Gastroesophageal sphincter (tissue), 3 donors: ENCODE measurements around the gene OR1L6.

Source experiments
- EP300 ChIP-seq: sonication (generic); formaldehyde crosslinking; IDR thresholded peaks from one replicate; pipeline ENCODE4 v1.6.1; 2017; ENCODE audit warnings: antibody characterized with exemption, mild to moderate bottlenecking
- POLR2A ChIP-seq, 2 donors: fragments of 450-650 bp; IDR thresholded peaks; one replicate each; pipeline ENCODE4 v1.6.1; 2017; ENCODE audit warnings: antibody characterized with exemption in 2 of 2, mild to moderate bottlenecking in 2 of 2, moderate library complexity in 1 of 2
- POLR2AphosphoS5 ChIP-seq: sonication (generic); formaldehyde crosslinking; IDR thresholded peaks from one replicate; pipeline ENCODE4 v1.6.1; 2017; ENCODE audit warnings: antibody characterized with exemption
- TF ChIP-seq, protein P1 (sequence below), 4 experiments: fragments of 200-600 bp in 2 of 4; fragments of 450-650 bp in 2 of 4; sonication (generic) in 1 of 4; IDR thresholded peaks; one replicate each; pipeline ENCODE4 v1.5.1; 2017 to 2019; ENCODE audit warnings: antibody characterized with exemption in 4 of 4, mild to moderate bottlenecking in 2 of 4, moderate library complexity in 2 of 4

DNA sequence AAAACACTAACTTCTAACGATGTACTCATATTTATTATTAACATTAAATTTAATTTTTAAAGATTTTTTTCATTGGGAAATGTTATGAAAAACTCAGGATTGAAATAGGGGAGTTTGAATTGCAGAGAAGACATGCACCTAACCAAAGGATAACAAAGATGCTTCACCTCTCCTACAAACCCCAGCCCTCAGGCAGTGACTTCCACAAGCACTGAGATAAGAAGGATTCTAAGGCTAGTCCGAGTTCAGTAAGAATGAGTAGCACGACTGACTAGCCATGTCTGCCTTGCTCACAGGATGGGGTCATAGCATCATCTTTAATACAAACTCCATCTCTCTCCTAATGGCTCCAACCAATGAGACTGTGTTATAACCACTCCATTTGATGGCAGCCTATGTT, 39.6 kb downstream of the OR1L6 start:
- TF ChIP-seq EP300: no peak
- TF ChIP-seq POLR2A (IDR thresholded peaks at IDR 0.05): no peak
- TF ChIP-seq, protein P1, sequence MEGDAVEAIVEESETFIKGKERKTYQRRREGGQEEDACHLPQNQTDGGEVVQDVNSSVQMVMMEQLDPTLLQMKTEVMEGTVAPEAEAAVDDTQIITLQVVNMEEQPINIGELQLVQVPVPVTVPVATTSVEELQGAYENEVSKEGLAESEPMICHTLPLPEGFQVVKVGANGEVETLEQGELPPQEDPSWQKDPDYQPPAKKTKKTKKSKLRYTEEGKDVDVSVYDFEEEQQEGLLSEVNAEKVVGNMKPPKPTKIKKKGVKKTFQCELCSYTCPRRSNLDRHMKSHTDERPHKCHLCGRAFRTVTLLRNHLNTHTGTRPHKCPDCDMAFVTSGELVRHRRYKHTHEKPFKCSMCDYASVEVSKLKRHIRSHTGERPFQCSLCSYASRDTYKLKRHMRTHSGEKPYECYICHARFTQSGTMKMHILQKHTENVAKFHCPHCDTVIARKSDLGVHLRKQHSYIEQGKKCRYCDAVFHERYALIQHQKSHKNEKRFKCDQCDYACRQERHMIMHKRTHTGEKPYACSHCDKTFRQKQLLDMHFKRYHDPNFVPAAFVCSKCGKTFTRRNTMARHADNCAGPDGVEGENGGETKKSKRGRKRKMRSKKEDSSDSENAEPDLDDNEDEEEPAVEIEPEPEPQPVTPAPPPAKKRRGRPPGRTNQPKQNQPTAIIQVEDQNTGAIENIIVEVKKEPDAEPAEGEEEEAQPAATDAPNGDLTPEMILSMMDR (IDR thresholded peaks at IDR 0.05): no peak
- TF ChIP-seq POLR2AphosphoS5: no peak
